Endothelial cell of umbilical vein (primary cell): Measurements from ENCODE around the gene HPSE2. TPM values are rescaled to one million over a fixed set of nuclear protein-coding genes. Genes with fewer than 3 reads are reported as not detected.

ENCODE experiments used
- BruUV-seq: library from RNA; stranded (reverse); fragments of 400-500 nt; replicated peaks from 2 replicates; lab custom pipeline; 2021; lab: Mats Ljungman, UMichigan
- CTCF ChIA-PET: fragments of 300-600, 350-600 bp; sonication (Branson Sonifier 250); formaldehyde crosslinking; loops from one replicate; lab custom pipeline; 2021; ENCODE audit warnings: antibody characterized with exemption, inconsistent platforms; lab: Charles Lee
- POLR2A ChIA-PET: fragments of 300-600, 350-600 bp; sonication (Branson Sonifier 250); formaldehyde crosslinking; loops from one replicate; lab custom pipeline; 2021; ENCODE audit warnings: antibody characterized with exemption, inconsistent platforms; lab: Charles Lee
- DNase-seq: peaks from one replicate; pipeline ENCODE4 v3.0.0-alpha.2; 2011; ENCODE audit warnings: low read depth, low spot score
- FAIRE-seq: peaks from 2 replicates; lab custom pipeline; 2011; peaks lifted over from hg19 to GRCh38; lab: Jason Lieb, UNC
- H2AFZ ChIP-seq: 2 replicates; pipeline ENCODE4 v1.6.0; 2012; ENCODE audit warnings: low read depth, low read length, control low read depth, inconsistent platforms
- H3K27ac ChIP-seq: 2 replicates; pipeline ENCODE4 v1.5.1; 2011; ENCODE audit warnings: low read depth, mild to moderate bottlenecking, control low read depth, low read length, moderate library complexity; ENCODE audit not compliant: insufficient read depth
- H3K27me3 ChIP-seq, 2 experiments: 2 replicates each; pipeline versions ENCODE4 v1.6.0 to v1.6.1; 2011; ENCODE audit warnings: low read length in 2 of 2, mixed read lengths in 1 of 2; ENCODE audit not compliant: control insufficient read depth in 2 of 2, insufficient read depth in 2 of 2
- H3K36me3 ChIP-seq, 2 experiments: 2 replicates in 1 of 2; 3 replicates in 1 of 2; pipeline ENCODE4 v1.5.1; 2011; ENCODE audit warnings: low read length in 2 of 2, mild to moderate bottlenecking in 1 of 2, moderate library complexity in 1 of 2; ENCODE audit not compliant: control insufficient read depth in 2 of 2, insufficient read depth in 2 of 2; ENCODE audit errors: extremely low read depth in 1 of 2
- H3K4me1 ChIP-seq: 3 replicates; pipeline ENCODE4 v1.5.1; 2011; ENCODE audit warnings: mild to moderate bottlenecking, low read length; ENCODE audit not compliant: control insufficient read depth, insufficient read depth; ENCODE audit errors: extremely low read depth
- H3K4me2 ChIP-seq: 2 replicates; pipeline ENCODE4 v1.6.1; 2011; ENCODE audit warnings: low read length, control low read depth, mixed read lengths; ENCODE audit not compliant: insufficient read depth
- H3K4me3 ChIP-seq, 3 experiments: fragments of 200-600 bp in 1 of 3; sonication (generic), shearing (Covaris generic) in 1 of 3; replicated peaks in 1 of 3; 2 replicates each; pipeline ENCODE4 v1.5.1; 2011 to 2016; ENCODE audit warnings: control low read depth in 3 of 3, low read length in 3 of 3, mild to moderate bottlenecking in 2 of 3, inconsistent platforms in 1 of 3, low read depth in 1 of 3, moderate library complexity in 1 of 3; ENCODE audit not compliant: insufficient read depth in 1 of 3
- H3K79me2 ChIP-seq: 2 replicates; pipeline ENCODE4 v1.6.0; 2012; ENCODE audit warnings: low read length, inconsistent platforms; ENCODE audit not compliant: control insufficient read depth, insufficient read depth
- H3K9ac ChIP-seq: replicated peaks from 2 replicates; pipeline ENCODE3; 2011; ENCODE audit warnings: low read length, control low read depth; ENCODE audit not compliant: insufficient read depth; ENCODE audit errors: extremely low read depth
- H3K9me1 ChIP-seq: replicated peaks from 3 replicates; pipeline ENCODE4 v1.6.0; 2011; ENCODE audit warnings: mild to moderate bottlenecking, low read length; ENCODE audit not compliant: control insufficient read depth, insufficient read depth; ENCODE audit errors: extremely low read depth
- H3K9me3 ChIP-seq: replicated peaks from 2 replicates; pipeline ENCODE4 v1.5.1; 2012; ENCODE audit warnings: low read length, inconsistent platforms; ENCODE audit not compliant: control insufficient read depth, insufficient read depth
- H4K20me1 ChIP-seq: replicated peaks from 2 replicates; pipeline ENCODE3; 2011; ENCODE audit warnings: mild to moderate bottlenecking, low read length; ENCODE audit not compliant: control insufficient read depth, insufficient read depth; ENCODE audit errors: extremely low read depth
- FOS ChIP-seq: IDR thresholded peaks from 2 replicates; pipeline ENCODE4 v1.6.1; 2011; ENCODE audit warnings: mild to moderate bottlenecking, low read length, moderate library complexity, borderline replicate concordance; ENCODE audit not compliant: insufficient read depth
- GATA2 ChIP-seq: IDR thresholded peaks from 2 replicates; pipeline ENCODE4 v1.7.0; 2011; ENCODE audit warnings: low read depth, mild to moderate bottlenecking, moderate library complexity, mixed read lengths, low read length; ENCODE audit not compliant: insufficient read length, insufficient read depth
- JUN ChIP-seq: IDR thresholded peaks from 2 replicates; pipeline ENCODE4 v1.6.1; 2011; ENCODE audit warnings: borderline replicate concordance, low read depth; ENCODE audit not compliant: insufficient read length, insufficient read depth
- POLR2AphosphoS5 ChIP-seq: IDR thresholded peaks from 2 replicates; pipeline ENCODE4 v1.6.1; 2012; ENCODE audit warnings: low read depth, mild to moderate bottlenecking, control low read depth, low read length, moderate library complexity; ENCODE audit not compliant: insufficient read depth
- dilution Hi-C: fragments of 300-500 bp; cut with MboI; formaldehyde crosslinking; loops from one replicate; pipeline ENCODE4 v1.15.0; 2019; ENCODE audit warnings: low sequenced_read_pairs; ENCODE audit not compliant: extremely low pct_ligation_motif_present
- intact Hi-C: fragments of 100-400 bp; cut with micrococcal nuclease; formaldehyde crosslinking; loops from one replicate; pipeline ENCODE4 v1.10.0; 2022
- polyA plus RNA-seq, 4 experiments: library from polyadenylated mRNA; depleted of rRNA in 3 of 4; stranded (reverse) in 3 of 4; unstranded in 1 of 4; fragments of >200 nt; gene quantifications; 2 replicates each; pipeline versions ENCODE4 v1.2.1 to v1.2.3, GENCODE V29; 2011 to 2012; ENCODE audit warnings: missing spikeins in 1 of 4
- total RNA-seq: library from RNA; stranded (reverse); gene quantifications from 2 replicates; pipeline ENCODE4 v1.2.3, GENCODE V29; 2021
- TF ChIP-seq, protein P1 (sequence below): IDR thresholded peaks from 2 replicates; pipeline ENCODE4 v1.6.1; 2011; ENCODE audit not compliant: insufficient read depth, insufficient read length
- TF ChIP-seq, protein P2 (sequence below), 2 donors: IDR thresholded peaks; 1 replicate in 1 of 2; 2 replicates in 1 of 2; pipeline ENCODE4 v1.5.1; 2011; ENCODE audit warnings: low read length in 2 of 2, mild to moderate bottlenecking in 2 of 2, moderate library complexity in 2 of 2, control low read depth in 1 of 2, inconsistent platforms in 1 of 2, low read depth in 1 of 2; ENCODE audit not compliant: insufficient read depth in 1 of 2; ENCODE audit errors: extremely low read depth in 1 of 2

HPSE2 gene
- total and polyA plus RNA-seq, 2 donors (not counting 3 experiments of a cell fraction or from before 2014, with no cell fraction given): not detected

DNA sequence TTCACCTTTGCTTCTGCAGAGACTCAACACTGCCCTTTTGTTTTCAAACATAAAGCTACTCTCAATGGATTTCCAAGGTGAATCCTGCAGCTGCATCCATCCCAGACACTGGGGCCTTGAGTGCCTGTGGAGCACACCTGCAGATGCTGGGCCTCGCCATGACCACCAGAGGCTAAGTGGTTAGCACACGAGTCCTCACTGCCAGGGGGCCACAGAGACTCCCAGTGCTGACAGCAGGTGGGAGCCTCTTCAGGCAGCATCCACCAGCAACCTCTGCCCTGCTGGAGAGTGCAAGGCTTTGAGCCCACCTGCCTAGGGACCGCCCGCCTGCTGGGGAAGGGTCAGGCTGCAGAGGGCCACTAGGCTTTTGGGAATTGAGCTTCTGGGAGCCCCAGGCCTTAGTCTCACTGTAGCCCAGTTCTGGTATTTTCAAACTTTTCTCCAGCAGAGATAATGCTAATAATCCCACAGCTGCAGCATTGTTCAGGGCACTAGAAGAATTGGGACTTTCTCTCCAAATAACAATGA lies 779.5 kb downstream of the HPSE2 start:
- Histone ChIP-seq H3K4me1 (peaks cover 10% of the 10 kb centered on the region), H3K36me3 (no peaks in the 10 kb centered on the region), H3K9me3 (no peaks in the 10 kb centered on the region), H3K4me2 (no peak overlapping the region), H3K27me3 (no peaks in the 10 kb centered on the region), H3K4me3 (no peak overlapping the region), H4K20me1 (no peaks in the 10 kb centered on the region), H3K27ac (no peak overlapping the region), H3K9ac (no peak overlapping the region), H2AFZ (no peak overlapping the region), H3K79me2 (no peaks in the 10 kb centered on the region), H3K9me1 (no peaks in the 10 kb centered on the region)
- BruUV-seq: no TSS peak
- DNase-seq (no peak), FAIRE-seq (no peak)
- dilution Hi-C loops (no loop called here), intact Hi-C loops (no loop called here)
- CTCF ChIA-PET: interaction anchor here (0.8 to 1.5 kb wide), 3 partner anchors 11 to 31 kb away, joined by 3 to 4 read pairs (median 4); no protein-coding TSS in a partner anchor
- POLR2A ChIA-PET: no interaction called here
- TF ChIP-seq, protein P1, sequence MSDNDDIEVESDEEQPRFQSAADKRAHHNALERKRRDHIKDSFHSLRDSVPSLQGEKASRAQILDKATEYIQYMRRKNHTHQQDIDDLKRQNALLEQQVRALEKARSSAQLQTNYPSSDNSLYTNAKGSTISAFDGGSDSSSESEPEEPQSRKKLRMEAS: no peak
- TF ChIP-seq POLR2AphosphoS5 (no peak), GATA2 (no peak)
- TF ChIP-seq, protein P2, sequence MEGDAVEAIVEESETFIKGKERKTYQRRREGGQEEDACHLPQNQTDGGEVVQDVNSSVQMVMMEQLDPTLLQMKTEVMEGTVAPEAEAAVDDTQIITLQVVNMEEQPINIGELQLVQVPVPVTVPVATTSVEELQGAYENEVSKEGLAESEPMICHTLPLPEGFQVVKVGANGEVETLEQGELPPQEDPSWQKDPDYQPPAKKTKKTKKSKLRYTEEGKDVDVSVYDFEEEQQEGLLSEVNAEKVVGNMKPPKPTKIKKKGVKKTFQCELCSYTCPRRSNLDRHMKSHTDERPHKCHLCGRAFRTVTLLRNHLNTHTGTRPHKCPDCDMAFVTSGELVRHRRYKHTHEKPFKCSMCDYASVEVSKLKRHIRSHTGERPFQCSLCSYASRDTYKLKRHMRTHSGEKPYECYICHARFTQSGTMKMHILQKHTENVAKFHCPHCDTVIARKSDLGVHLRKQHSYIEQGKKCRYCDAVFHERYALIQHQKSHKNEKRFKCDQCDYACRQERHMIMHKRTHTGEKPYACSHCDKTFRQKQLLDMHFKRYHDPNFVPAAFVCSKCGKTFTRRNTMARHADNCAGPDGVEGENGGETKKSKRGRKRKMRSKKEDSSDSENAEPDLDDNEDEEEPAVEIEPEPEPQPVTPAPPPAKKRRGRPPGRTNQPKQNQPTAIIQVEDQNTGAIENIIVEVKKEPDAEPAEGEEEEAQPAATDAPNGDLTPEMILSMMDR (IDR thresholded peaks at IDR 0.05; ENCODE audit: extremely low read depth in 1 of 2, insufficient read depth in 1 of 2, low read depth in 1 of 2, low read length in 2 of 2): no peak

DNA sequence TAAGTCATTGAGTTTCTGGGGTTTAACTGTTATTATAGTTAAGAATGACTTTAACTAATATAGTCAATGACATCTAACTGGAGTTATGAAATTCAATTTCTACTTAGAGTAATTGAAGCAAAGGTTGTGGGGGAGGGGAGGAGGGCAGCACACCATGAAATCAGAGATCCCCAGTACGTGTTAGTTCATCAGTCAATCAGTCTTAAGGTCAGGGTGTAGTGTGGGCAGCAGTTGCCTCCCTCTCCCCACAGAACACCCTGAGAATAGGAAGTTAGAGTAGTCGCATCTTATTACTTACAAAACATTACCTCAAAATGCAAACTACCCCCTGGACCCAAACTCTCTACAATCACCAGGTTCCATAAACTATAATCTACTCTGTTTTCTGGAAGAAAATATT lies 781.9 kb downstream of the HPSE2 start:
- FAIRE-seq: no peak
- no TSS peak for BruUV-seq
- no peak overlapping the region for H3K9ac ChIP-seq
- ChIA-PET CTCF (no interaction called here), POLR2A (no interaction called here)
- no peaks in the 10 kb centered on the region for H3K27me3 ChIP-seq
- DNase-seq: no peak
- no peak overlapping the region for H3K27ac ChIP-seq
- H3K4me2 ChIP-seq: no peak overlapping the region
- no peaks in the 10 kb centered on the region for H4K20me1 ChIP-seq
- H3K9me3 ChIP-seq: no peaks in the 10 kb centered on the region
- no peaks in the 10 kb centered on the region for H3K36me3 ChIP-seq
- TF ChIP-seq JUN (no peak), GATA2 (no peak), FOS (no peak)
- no peaks in the 10 kb centered on the region for H3K9me1 ChIP-seq
- H3K79me2 ChIP-seq: no peaks in the 10 kb centered on the region
- H3K4me3 ChIP-seq: no peak overlapping the region
- dilution Hi-C loops (no loop called here), intact Hi-C loops (no loop called here)
- no peaks in the 10 kb centered on the region for H3K4me1 ChIP-seq
- no peak overlapping the region for H2AFZ ChIP-seq
